Sciatic nerve (tissue), 2 donors: ENCODE data around the gene METTL5. TPM values are rescaled to one million over a fixed set of nuclear protein-coding genes. Genes with fewer than 3 reads are reported as not detected.

ENCODE experiments used
- ATAC-seq: fragments of 200-7000 bp; cut with Tn5 transposase; one replicate; pipeline ENCODE4 v1.9.1; 2020; ENCODE audit warnings: mild to moderate bottlenecking, moderate library complexity
- DNase-seq: peaks from one replicate; pipeline ENCODE4 v3.0.0-alpha.2; 2020; ENCODE audit warnings: low spot score
- intact Hi-C: fragments of 100-400 bp; cut with DNase I; formaldehyde crosslinking; loops from one replicate; pipeline ENCODE4 v1.14.2; 2022
- total RNA-seq: library from RNA; stranded (reverse); fragmentation: NEBNext Ultra II Directional; extraction: Animal tissue kit (Norgen Biotek cat#: 25700); gene quantifications from one replicate; pipeline ENCODE4 v1.2.1, GENCODE V29; 2021
- donor health status: DM: no; HTN: no; CAD: no.
- donor health status: DM: no; HTN: no; CAD: no.

Gene METTL5
- total RNA-seq, 1 donor from 2014 or later, result 43.1 TPM

GRCh38 chr2:169798718-169799592 lies 25.8 kb downstream of the METTL5 start, which contains the start of gene SSB:
Gene SSB (plus strand): TSS chr2:169798871. CDS start chr2:169800961, 2,090 bp downstream.
- DNase-seq (peak; percentile 93), ATAC-seq (peak; percentile 99)
- intact Hi-C loops, result no loop called here

GRCh38 chr2:169798397-169798717 lies 26.3 kb downstream of the METTL5 start:
- intact Hi-C loops, result no loop called here
- ATAC-seq (no peak), DNase-seq (no peak)

- ATAC-seq, result no peak
- intact Hi-C loops, result no loop called here
- no peak for DNase-seq
Observed at GRCh38 chr2:169797601-169798000, 27.1 kb downstream of the METTL5 start.

- no peak for DNase-seq
- intact Hi-C loops, result no loop called here
- no peak for ATAC-seq
Observed at GRCh38 chr2:169796441-169796840, 28.3 kb downstream of the METTL5 start.

- ATAC-seq (no peak), DNase-seq (no peak)
- intact Hi-C loops, result no loop called here
Observed at GRCh38 chr2:169795181-169795580, 29.5 kb downstream of the METTL5 start.

GRCh38 chr2:169790581-169790980 lies 34.1 kb downstream of the METTL5 start:
- intact Hi-C loops, result no loop called here
- ATAC-seq, result no peak
- DNase-seq, result no peak

GRCh38 chr2:169782513-169782912 lies 42.2 kb downstream of the METTL5 start:
- ATAC-seq (no peak), DNase-seq (no peak)
- intact Hi-C loops, result no loop called here

GRCh38 chr2:169781249-169782013 lies 43.3 kb downstream of the METTL5 start:
- ATAC-seq (no peak), DNase-seq (no peak)
- intact Hi-C loops, result no loop called here

GRCh38 chr2:169778446-169778845 lies 46.3 kb downstream of the METTL5 start:
- DNase-seq (no peak), ATAC-seq (no peak)
- intact Hi-C loops, result no loop called here

GRCh38 chr2:169776252-169776761 lies 48.4 kb downstream of the METTL5 start:
- DNase-seq (no peak), ATAC-seq (peak; percentile 49)
- intact Hi-C loops, result no loop called here

- peak; percentile 91 for ATAC-seq
- intact Hi-C loops, result no loop called here
- no peak for DNase-seq
Observed at GRCh38 chr2:169775765-169776164, 48.9 kb downstream of the METTL5 start.

GRCh38 chr2:169775354-169775753 lies 49.4 kb downstream of the METTL5 start:
- ATAC-seq (peak; percentile 13), DNase-seq (no peak)
- intact Hi-C loops, result no loop called here

- intact Hi-C loops, result no loop called here
- ATAC-seq, result no peak
- no peak for DNase-seq
Observed at GRCh38 chr2:169772651-169773050, 52.1 kb downstream of the METTL5 start.

- DNase-seq (no peak), ATAC-seq (no peak)
- intact Hi-C loops, result no loop called here
Observed at GRCh38 chr2:169771612-169772011, 53.1 kb downstream of the METTL5 start.

GRCh38 chr2:169771021-169771420 lies 53.7 kb downstream of the METTL5 start:
- ATAC-seq (no peak), DNase-seq (no peak)
- intact Hi-C loops, result no loop called here

- DNase-seq, result no peak
- ATAC-seq, result peak; percentile 59
- intact Hi-C loops, result no loop called here
Observed at GRCh38 chr2:169768262-169768995, 56.3 kb downstream of the METTL5 start.

GRCh38 chr2:169767243-169767888 lies 57.3 kb downstream of the METTL5 start:
- peak; percentile 71 for ATAC-seq
- intact Hi-C loops, result no loop called here
- peak; percentile 73 for DNase-seq

GRCh38 chr2:169765523-169765922 lies 59.2 kb downstream of the METTL5 start:
- no peak for ATAC-seq
- intact Hi-C loops, result no loop called here
- DNase-seq, result no peak

GRCh38 chr2:169761970-169762292 lies 62.8 kb downstream of the METTL5 start:
- intact Hi-C loops, result no loop called here
- ATAC-seq, result no peak

More at GRCh38 chr2:169761970-169762292, 62.8 kb downstream of the METTL5 start:
- no peak for DNase-seq
